Activated CD4-positive, alpha-beta T cell treated with anti-CD3 and anti-CD28 coated beads, Interleukin-10, Interleukin-2, amounts not matched to agents 100 ng/mL and 50 ng/mL, durations not matched to agents 16 hours and 8 hours (primary cell): ENCODE data around the gene PTGDR2.
"Not testable (repeated sequence)": the region's sequence is repeated elsewhere in the genome, so short reads cannot be mapped to it uniquely, and the experiment has no call there.

Experiments
- DNase-seq: peaks from one replicate; pipeline ENCODE4 v3.0.0-alpha.2; 2020

Gene PTGDR2

GRCh38 chr11:60841797-60842667, 13.7 kb downstream of the PTGDR2 start, which contains the start of gene CCDC86:
Gene CCDC86 (plus strand): TSS chr11:60842113. CDS start chr11:60842125, 12 bp downstream.
- peak; percentile 98 for DNase-seq

DNA sequence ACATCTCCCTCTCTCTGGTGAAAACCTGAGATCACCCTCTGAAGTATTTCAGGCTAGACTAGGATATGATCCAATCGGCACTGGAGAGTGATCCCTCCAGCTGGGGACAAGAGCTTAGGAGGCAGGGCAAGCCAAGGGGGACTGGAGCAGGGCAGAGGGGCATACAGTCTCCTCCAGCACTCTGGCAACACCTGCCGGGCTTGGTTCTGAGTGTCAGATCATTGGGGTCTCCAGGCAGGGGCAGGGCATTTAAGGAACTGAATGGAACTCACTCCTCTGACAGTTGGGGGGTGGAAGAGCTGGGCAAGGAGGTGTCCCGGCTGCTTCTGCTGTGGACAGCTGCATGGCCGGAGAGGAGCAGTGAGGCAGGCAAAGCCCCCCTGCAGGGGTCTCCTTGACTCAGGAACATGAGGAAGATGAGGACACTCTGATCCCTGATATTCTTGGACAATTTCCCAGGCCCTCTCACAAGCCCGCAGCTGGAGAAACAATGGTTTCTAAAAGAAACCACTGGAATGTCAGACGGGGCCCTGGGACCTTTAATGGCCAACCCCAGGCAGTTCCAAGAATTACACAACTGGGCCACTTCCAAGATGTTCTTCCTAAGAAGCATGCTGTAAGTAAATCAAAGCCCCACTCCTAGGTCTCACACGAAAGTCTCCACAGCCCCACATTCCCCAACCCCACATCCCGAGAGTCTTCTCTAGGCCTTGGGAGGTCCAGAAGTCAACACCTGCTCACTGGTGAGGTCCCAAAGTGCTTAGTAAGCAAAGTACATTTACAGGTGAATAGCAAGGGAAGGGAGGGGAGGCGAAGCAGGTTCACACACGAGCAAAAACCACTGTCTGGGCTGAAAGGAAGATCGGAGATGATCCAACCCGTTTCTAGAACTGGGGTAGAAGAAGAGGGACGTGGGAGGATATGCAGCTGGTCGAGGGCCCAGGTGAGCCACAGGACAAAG, 15.0 kb downstream of the PTGDR2 start:
- DNase-seq, result no peak

DNA sequence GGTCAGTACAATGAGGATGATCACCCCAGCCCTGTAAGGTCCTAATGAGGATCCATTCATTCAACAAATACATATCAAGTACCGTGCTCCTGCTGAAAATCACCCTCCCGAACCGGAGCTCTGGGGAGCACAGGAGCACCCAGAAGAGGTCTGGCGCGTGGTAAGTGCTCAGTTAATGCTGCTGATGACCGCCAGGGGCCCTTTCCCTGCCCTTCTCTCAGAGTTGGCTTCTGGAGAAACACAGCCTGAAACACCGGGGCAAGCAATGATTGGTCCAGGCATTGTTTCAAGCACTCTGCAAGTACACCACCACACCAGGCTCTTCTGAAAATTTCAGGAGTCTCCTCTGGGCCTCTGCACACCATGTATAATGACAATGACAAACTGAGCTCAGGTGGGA, 17.6 kb downstream of the PTGDR2 start:
- DNase-seq, result no peak

DNA sequence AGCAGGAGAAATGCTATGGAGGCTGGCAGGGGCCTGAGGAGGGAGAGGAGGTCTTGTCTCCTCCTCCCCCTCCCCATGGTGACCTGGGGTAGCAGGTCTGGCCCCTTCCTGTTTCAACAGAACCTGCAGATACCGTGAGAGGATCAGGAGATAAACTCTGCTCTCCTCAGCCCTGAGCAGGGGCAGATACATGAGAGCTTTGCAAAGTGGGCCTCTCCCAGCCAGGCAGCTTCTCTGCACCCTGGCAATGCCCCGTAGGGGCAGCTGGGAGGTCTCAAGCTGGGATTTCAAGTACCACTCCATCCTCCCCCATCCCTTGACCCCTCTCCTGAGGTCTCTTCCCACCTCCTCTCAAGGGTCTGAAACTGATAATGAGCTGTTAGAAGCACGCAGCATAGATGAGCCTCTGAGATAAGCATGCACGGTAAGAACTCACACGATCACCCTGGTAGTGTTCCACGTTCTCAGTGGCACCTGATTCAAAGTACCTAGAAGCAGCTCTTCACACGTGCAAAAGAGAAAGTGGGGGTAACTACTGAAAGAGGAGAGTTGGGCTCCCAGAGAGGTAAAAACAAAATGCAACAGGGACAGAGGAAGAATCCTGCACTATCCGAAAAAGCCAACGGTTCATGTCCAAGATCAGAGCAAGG, 18.8 kb downstream of the PTGDR2 start:
- no peak for DNase-seq

GRCh38 chr11:60835534-60835846, 20.3 kb downstream of the PTGDR2 start:
- DNase-seq, result no peak

GRCh38 chr11:60834742-60835533, 20.8 kb downstream of the PTGDR2 start:
- DNase-seq, result no peak

- peak; percentile 42 for DNase-seq
Measured at GRCh38 chr11:60831501-60832079, 24.2 kb downstream of the PTGDR2 start.

GRCh38 chr11:60831143-60831500, 24.6 kb downstream of the PTGDR2 start:
- peak; percentile 83 for DNase-seq

GRCh38 chr11:60830478-60831142, 25.1 kb downstream of the PTGDR2 start:
- no peak for DNase-seq

- no peak for DNase-seq
Measured at GRCh38 chr11:60825790-60826189, 30.0 kb downstream of the PTGDR2 start.

DNA sequence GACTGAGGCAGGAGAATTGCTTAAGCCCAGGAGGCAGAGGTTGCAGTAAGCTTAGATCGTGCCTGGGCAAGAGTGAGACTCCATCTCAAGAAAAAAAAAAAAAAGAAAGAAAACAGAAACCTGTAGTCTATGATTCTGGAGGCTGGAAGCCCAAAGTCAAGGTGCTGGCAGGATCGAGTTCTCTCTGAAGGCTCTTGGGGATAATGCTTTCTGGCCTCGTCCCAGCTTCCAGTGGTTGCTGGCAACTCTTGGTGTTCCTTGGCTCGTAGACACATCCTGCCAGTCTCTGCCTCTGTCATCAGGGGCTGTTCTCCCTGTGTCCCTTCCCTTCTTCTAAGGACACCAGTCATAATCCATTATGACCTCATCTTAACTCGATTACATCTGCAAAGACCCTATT, 30.6 kb downstream of the PTGDR2 start:
- DNase-seq, result no peak

DNA sequence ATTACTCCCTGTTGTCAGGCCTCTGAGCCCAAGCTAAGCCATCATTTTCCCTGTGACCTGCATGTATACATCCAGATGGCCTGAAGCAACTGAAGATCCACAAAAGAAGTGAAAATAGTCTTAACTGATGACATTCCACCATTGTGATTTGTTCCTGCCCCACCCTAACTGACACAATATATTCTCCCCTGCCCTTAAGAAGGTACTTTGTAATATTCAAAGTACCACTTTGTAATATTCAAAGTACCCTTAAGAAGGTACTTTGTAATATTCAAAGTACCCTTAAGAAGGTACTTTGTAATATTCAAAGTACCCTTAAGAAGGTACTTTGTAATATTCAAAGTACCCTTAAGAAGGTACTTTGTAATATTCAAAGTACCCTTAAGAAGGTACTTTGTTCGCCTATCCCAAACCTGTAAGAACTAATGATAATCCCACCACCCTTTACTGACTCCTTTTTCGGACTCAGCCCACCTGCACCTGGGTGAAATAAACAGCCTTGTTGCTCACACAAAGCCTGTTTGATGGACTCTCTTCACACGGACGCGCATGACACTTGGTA, 31.9 kb downstream of the PTGDR2 start:
- DNase-seq, result not testable (repeated sequence)

DNA sequence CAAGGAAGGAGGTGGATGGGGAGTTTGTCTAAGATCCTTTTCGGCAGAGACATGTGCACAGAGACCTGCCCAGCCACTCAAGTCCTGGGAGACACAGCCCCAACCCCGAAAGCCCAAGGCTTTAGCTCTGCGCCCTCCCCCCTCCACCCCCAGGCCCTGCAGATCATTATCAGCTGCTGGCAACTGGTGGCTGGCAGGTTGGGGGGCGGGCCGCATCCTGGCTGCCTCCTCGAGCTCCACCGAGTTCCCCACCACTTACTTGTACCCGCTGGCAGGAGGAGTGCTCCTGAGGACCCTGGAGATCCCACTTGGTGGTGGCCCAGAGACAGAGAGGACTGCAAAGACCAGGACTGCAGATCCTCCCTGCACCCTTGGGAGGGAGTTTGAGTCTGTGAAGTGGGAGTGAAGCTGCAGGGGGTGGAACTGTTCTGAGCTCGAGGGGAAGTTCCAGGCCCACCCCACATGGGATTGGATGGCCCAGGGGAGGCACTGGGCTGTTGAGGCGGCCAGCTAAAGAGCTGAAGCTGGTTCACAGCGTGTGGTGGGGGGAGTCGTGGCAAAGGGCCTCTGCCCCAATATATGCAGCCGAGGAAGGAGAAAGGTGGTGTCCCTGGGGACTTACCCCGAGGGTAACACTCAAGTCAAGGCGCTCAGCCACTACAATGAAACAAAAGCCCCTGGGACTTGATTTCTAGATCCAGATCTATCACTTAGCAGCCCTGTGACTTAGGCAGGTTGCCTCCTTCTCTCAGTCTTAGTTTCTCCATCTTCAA, 33.7 kb downstream of the PTGDR2 start:
- no peak for DNase-seq

- no peak for DNase-seq
Measured at GRCh38 chr11:60818057-60818456, 37.7 kb downstream of the PTGDR2 start.

DNA sequence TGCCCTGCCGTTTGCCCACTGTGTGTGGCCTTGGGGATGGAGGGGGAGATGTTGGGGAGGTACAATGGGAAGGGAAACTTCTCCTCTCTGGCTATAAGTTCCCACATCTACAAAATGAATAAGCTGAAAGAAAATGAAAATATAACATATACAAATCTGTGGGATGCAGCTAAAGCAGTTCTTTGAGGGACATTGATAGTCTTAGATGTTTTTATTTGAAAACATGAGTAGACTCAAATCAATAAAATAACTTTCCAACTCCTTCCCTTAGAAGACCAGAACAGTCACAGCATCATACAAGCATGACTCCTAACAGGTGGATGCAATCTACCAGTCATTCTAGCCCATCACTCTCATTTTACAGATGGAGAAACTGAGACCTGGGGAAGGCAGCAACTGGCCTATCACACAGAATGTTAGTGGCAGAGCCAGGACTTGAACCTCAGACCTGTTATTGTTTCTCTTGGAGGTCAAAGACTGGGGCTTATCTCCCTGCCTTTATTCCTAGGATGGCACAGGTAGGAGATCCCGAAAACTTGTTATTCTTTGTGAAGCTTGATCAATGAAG, 39.1 kb downstream of the PTGDR2 start:
- no peak for DNase-seq

DNA sequence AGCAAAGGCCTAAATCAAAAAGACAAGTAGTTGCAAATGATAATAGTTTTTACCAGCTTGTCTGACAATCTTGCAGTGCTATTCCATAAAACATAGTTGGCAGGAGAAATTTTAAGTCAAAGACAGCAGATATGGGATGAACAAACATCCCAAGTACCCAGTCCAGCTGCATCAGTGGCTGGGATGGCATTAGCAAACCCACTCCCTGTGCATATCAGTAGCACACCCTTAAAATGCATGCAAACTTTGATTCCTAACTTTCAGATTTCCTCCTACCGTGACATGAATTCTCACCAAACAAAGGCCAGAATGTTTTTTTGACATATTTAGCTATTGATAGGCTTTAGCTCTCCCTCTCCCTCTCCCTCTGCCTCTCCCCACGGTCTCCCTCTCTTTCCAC, 41.6 kb downstream of the PTGDR2 start:
- no peak for DNase-seq

DNA sequence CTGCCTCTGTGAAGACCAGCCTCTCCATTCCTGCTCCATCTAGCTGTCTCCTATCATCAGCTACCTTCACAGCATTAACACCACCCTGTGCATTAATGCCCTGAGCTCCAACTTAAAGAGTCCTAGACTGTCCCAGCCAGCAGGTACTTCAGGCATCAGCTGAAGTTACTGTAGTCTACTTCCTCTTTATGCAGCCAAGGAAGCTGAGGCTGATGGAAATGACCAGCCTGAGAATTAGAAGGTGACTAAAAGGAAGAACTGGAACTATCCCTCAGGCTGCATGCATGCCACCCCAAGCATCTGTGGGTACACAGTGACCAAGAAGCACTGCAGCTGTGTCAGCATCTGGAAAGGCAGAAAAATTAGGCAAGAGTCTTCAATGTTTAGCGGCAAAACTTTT, 42.4 kb downstream of the PTGDR2 start:
- DNase-seq, result no peak

GRCh38 chr11:60810569-60810968, 45.2 kb downstream of the PTGDR2 start:
- no peak for DNase-seq

DNA sequence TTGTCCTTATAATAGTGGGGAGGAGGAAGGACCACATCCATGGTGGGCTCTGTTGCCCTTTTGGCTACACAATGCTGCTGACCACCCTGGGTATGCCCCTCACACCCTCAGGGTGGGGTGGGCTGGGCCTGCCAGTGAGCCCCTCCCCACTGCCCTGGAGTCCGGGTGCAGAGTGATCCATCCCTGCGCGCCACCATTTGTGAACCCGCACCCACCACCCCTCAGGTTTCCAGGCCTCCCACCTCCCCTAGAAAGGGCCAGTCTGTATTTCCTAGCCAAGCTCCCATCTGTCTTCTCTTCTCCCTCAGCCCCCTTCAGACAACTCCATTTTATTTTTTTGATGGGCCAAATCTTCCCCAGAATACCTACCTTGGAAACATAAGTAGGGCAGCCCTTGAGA, 45.6 kb downstream of the PTGDR2 start:
- DNase-seq, result no peak

DNA sequence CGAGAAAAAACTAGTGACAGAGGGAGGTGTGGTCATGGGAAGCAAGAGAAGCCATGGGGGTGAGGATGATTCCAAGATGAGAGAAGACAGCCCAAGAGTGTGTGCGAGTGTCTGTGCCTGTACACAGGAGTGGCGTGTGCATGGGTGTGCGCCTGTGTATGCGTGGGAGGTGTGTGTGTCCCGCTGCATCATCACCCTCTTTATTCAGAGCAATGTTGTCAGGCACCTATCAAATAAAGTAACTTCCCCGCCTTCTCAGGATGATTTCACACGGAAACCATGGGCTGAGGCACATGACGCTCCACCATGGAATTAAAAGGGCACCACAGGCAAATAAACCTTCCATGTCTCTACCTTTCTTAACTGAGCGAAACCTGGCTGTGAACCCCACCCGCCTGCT, 46.1 kb downstream of the PTGDR2 start:
- no peak for DNase-seq
